ENCODE data around the gene SRGN.

The SRGN gene

DNA sequence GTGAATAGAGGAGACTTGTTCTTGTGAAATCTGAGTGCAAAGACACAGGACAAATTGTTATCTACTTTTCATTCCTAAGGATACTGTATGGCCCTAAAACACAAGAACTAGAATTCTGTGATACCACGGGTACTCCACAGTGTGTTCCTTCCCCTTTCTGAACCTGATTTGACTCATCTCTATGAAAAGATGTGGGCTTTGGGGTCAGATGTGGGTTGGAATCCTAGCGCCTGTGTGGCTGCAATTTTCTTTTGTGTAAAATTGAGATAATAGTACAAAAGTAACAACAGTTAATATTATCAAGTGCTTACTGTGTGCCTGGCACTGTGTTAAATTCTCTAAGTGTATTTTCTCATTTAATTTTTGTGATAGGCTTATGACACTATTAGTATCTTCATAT lies 8.1 kb downstream of the SRGN start:
- no peak overlapping the region for H3K9ac ChIP-seq (ENCODE audit: low read length)
- TF ChIP-seq CTCF (IDR thresholded peaks at IDR 0.05; ENCODE audit: low read length) (no peak), EZH2 (IDR thresholded peaks at IDR 0.05; ENCODE audit: borderline replicate concordance, low read length) (no peak)
- no peaks in the 10 kb centered on the region for H3K9me3 ChIP-seq (ENCODE audit: low read length)
- no peak overlapping the region for H2AFZ ChIP-seq (ENCODE audit: low read length)
- H3K27me3 ChIP-seq (ENCODE audit: insufficient read depth, low read length) = no peaks in the 10 kb centered on the region
- H3K27ac ChIP-seq (ENCODE audit: low read depth, low read length, poor library complexity, severe bottlenecking) = no peak overlapping the region
- H3K4me2 ChIP-seq (ENCODE audit: low read length) = no peak overlapping the region
- no peak overlapping the region for H3K4me3 ChIP-seq (ENCODE audit: low read depth, low read length, poor library complexity, severe bottlenecking)
- no peaks in the 10 kb centered on the region; the same call in 1 of the 2 replicates for H3K36me3 ChIP-seq (ENCODE audit: insufficient read depth, low read length)
- peaks cover 8% of the 10 kb centered on the region; the same call in 1 of the 2 replicates for H3K79me2 ChIP-seq (ENCODE audit: insufficient read depth, low read length)
- H4K20me1 ChIP-seq (ENCODE audit: insufficient read depth, low read length) = no peaks in the 10 kb centered on the region
- peaks cover 5% of the 10 kb centered on the region; the same call in 1 of the 2 replicates for H3F3A ChIP-seq (ENCODE audit: insufficient read depth, low read length)
- H3K4me1 ChIP-seq (ENCODE audit: insufficient read depth, low read length, severe bottlenecking) = peaks cover 11% of the 10 kb centered on the region
- no peaks in the 10 kb centered on the region for H3K9me2 ChIP-seq (ENCODE audit: low read depth, low read length)

DNA sequence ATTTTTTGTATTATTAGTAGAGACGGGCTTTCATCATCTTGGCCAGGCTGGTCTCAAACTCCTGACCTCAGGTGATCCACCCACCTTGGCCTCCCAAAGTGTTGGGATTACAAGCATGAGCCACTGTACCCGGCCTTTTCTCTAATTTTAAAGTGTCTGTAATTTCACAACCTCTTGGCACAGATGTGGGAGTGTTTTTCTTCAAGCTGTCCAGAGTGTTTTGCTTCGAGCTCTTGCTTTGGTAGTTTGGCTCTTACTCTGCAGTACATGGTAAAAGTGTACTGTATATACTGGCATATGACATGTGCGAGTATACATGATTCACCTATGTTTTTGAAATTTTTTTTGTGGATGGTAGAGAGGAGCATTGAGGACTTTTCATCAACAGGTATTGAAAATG lies 9.8 kb downstream of the SRGN start:
- Histone ChIP-seq H3K27me3 (ENCODE audit: insufficient read depth, low read length) (no peaks in the 10 kb centered on the region), H3K4me2 (ENCODE audit: low read length) (no peak overlapping the region), H4K20me1 (ENCODE audit: insufficient read depth, low read length) (no peaks in the 10 kb centered on the region), H3K27ac (ENCODE audit: low read depth, low read length, poor library complexity, severe bottlenecking) (no peak overlapping the region), H3K9ac (ENCODE audit: low read length) (no peak overlapping the region), H3K9me2 (ENCODE audit: low read depth, low read length) (no peaks in the 10 kb centered on the region), H3F3A (ENCODE audit: insufficient read depth, low read length) (peaks cover 5% of the 10 kb centered on the region; the same call in 1 of the 2 replicates), H3K79me2 (ENCODE audit: insufficient read depth, low read length) (peaks cover 8% of the 10 kb centered on the region; the same call in 1 of the 2 replicates), H2AFZ (ENCODE audit: low read length) (no peak overlapping the region), H3K4me1 (ENCODE audit: insufficient read depth, low read length, severe bottlenecking) (peaks cover 8% of the 10 kb centered on the region), H3K9me3 (ENCODE audit: low read length) (no peaks in the 10 kb centered on the region), H3K36me3 (ENCODE audit: insufficient read depth, low read length) (no peaks in the 10 kb centered on the region; the same call in 1 of the 2 replicates), H3K4me3 (ENCODE audit: low read depth, low read length, poor library complexity, severe bottlenecking) (no peak overlapping the region)
- no peak for TF ChIP-seq EZH2 (IDR thresholded peaks at IDR 0.05; ENCODE audit: borderline replicate concordance, low read length)
- no peak for TF ChIP-seq CTCF (IDR thresholded peaks at IDR 0.05; ENCODE audit: low read length)

DNA sequence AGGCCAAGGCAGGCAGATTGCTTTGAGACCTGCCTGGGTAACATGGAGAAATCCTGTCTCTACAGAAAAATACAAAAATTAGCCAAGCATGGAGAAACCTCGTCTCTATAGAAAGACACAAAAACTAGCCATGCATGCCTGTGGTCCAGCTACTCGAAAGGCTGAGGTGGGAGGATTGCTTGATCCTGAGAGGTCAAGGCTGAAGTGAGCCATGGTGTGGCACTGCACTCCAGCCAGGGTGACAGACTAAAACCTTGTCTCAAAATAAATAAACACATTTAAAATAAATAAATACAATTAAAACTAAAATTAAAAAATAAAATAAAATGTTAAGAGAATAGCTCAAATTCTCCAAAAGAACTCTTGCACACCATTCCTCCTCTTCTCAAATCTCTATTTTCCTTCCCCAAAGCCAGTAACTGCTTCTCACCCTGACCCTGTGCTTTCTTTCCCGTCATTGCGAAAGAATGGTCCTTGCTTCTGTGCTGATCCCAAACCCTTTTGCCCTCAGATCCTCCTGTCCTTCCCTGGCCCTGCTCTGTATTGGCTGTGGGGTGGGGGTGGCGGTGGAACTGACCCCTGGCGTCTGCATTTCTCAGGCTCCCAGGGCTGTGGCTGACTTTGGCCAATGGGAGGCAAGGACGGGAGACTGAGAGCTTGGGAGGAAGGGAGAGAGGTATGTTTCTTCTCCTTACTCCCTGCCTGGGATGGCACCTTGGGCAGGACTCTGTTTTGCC lies 12.4 kb downstream of the SRGN start:
- Histone ChIP-seq H3K9ac (ENCODE audit: low read length) (no peak overlapping the region), H3K79me2 (ENCODE audit: insufficient read depth, low read length) (no peaks in the 10 kb centered on the region; the same call in 1 of the 2 replicates), H3K4me2 (ENCODE audit: low read length) (no peak overlapping the region), H3K27ac (ENCODE audit: low read depth, low read length, poor library complexity, severe bottlenecking) (no peak overlapping the region), H3K9me3 (ENCODE audit: low read length) (no peaks in the 10 kb centered on the region), H3K4me3 (ENCODE audit: low read depth, low read length, poor library complexity, severe bottlenecking) (no peak overlapping the region), H4K20me1 (ENCODE audit: insufficient read depth, low read length) (no peaks in the 10 kb centered on the region), H3K9me2 (ENCODE audit: low read depth, low read length) (no peaks in the 10 kb centered on the region), H3K36me3 (ENCODE audit: insufficient read depth, low read length) (no peaks in the 10 kb centered on the region; the same call in 1 of the 2 replicates), H3F3A (ENCODE audit: insufficient read depth, low read length) (no peaks in the 10 kb centered on the region), H3K27me3 (ENCODE audit: insufficient read depth, low read length) (no peaks in the 10 kb centered on the region), H3K4me1 (ENCODE audit: insufficient read depth, low read length, severe bottlenecking) (no peaks in the 10 kb centered on the region), H2AFZ (ENCODE audit: low read length) (no peak overlapping the region)
- TF ChIP-seq CTCF (IDR thresholded peaks at IDR 0.05; ENCODE audit: low read length) (no peak), EZH2 (IDR thresholded peaks at IDR 0.05; ENCODE audit: borderline replicate concordance, low read length) (no peak)
